Mucosa of stomach (tissue), 1 donor: Measurements from ENCODE around the gene CLNS1A.
"Not testable (repeated sequence)": the region's sequence is repeated elsewhere in the genome, so short reads cannot be mapped to it uniquely, and the experiment has no call there.

Experiments
- H3K27me3 ChIP-seq: one replicate; pipeline ENCODE4 v1.7.0; 2013; ENCODE audit warnings: mild to moderate bottlenecking, low read length; ENCODE audit not compliant: control insufficient read depth, insufficient read depth
- H3K36me3 ChIP-seq: one replicate; pipeline ENCODE4 v1.7.0; 2013; ENCODE audit warnings: low read length; ENCODE audit not compliant: control insufficient read depth, insufficient read depth
- H3K4me1 ChIP-seq: one replicate; pipeline ENCODE4 v1.7.0; 2013; ENCODE audit warnings: mild to moderate bottlenecking, low read length; ENCODE audit not compliant: control insufficient read depth, insufficient read depth
- H3K4me3 ChIP-seq: one replicate; pipeline ENCODE4 v1.7.0; 2013; ENCODE audit warnings: low read length
- H3K9ac ChIP-seq: one replicate; pipeline ENCODE4 v1.7.0; 2013; ENCODE audit warnings: mild to moderate bottlenecking, low read length, moderate library complexity
- H3K9me3 ChIP-seq: one replicate; pipeline ENCODE4 v1.7.0; 2013; ENCODE audit warnings: mild to moderate bottlenecking, low read length, moderate library complexity; ENCODE audit not compliant: control insufficient read depth
- donor health status: Pancreatic carcinoma.

CLNS1A gene

DNA sequence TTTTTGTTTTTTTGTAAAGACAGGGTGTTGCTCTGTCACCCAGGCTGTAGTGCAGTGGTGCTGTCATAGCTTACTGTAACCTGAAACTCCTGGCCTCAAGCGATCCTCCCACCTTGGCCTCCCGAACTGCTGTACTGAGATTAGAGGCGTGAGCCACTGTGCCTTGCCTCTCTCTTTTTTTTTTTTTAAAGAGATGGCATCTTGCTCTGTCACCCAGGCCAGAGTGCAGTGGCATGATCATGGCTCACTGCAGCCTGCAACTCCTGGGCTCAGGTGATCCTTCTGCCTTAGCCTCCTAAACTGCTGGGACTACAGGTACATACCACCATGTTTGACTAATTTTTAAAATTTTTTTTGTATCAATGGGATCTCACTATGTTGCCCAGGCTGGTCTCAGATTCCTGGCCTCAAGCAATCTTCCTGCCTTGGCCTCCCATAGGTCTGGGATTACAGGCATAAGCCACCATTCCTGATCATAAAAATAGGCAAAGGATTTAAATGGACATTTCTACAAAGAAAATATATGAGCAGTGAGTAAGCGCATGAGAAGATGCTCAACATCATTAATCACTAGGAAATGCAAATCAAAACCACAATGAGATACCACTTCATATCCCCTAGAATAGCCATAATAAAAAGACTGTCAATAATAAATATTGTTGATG is 17.3 kb upstream of the CLNS1A start:
- H3K4me3 ChIP-seq: no peak overlapping the region
- no peaks in the 10 kb centered on the region for H3K27me3 ChIP-seq
- no peaks in the 10 kb centered on the region for H3K4me1 ChIP-seq
- H3K36me3 ChIP-seq: no peaks in the 10 kb centered on the region
- H3K9me3 ChIP-seq: no peaks in the 10 kb centered on the region
- no peak overlapping the region for H3K9ac ChIP-seq

DNA sequence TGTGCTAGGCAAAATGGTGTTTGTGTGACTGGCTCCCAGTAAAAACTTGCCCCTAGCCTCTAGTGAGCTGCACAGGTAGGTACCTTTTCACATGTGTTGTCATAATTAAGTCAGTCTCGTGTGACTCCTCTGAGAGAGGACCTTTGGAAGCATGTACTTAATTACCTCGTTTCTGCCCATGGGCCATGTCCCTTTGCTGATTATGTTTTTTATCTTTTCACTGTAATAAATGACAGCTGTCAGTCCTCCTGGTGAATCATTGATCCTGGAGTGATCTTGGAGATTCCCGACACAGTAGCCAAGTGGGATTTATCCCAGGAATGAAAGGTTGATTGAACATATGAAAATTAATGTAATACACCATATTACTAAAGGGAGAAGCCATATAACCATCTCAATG is 12.5 kb upstream of the CLNS1A start:
- Histone ChIP-seq H3K27me3 (no peaks in the 10 kb centered on the region), H3K9ac (no peak overlapping the region), H3K4me3 (no peak overlapping the region), H3K4me1 (no peaks in the 10 kb centered on the region), H3K9me3 (no peaks in the 10 kb centered on the region), H3K36me3 (no peaks in the 10 kb centered on the region)

DNA sequence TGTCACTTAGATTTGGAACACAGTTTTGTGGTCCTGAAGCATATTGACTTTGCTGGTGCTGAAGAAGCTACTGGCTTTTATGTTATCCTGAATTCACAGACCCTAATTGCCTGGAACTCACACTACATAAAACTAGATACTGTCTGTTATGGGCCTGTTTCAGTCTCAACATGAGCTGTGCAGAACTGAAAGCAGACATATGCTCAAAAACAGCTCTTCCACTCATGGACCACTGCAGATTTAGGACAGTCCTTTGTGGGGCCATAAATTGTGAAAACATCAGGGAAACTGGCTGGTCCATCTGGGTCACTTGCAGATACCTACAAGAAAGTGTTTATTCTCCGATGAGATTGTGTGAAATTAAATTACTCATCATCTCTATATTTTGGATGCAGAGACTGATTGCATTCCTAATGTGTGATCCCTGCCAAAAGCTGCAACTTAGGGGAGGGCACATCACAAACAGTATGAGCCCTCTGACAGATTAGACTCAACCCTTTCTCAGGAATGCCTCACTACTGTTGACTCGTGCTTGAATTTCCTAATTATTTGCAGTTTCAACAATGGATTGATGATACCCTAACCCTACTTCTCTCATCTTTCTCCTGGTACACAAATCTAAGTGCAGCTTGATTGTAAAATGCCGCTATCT is 10.2 kb upstream of the CLNS1A start:
- no peaks in the 10 kb centered on the region for H3K27me3 ChIP-seq
- H3K36me3 ChIP-seq: no peaks in the 10 kb centered on the region
- H3K4me3 ChIP-seq: no peak overlapping the region
- no peak overlapping the region for H3K9ac ChIP-seq
- no peaks in the 10 kb centered on the region for H3K9me3 ChIP-seq
- no peaks in the 10 kb centered on the region for H3K4me1 ChIP-seq

DNA sequence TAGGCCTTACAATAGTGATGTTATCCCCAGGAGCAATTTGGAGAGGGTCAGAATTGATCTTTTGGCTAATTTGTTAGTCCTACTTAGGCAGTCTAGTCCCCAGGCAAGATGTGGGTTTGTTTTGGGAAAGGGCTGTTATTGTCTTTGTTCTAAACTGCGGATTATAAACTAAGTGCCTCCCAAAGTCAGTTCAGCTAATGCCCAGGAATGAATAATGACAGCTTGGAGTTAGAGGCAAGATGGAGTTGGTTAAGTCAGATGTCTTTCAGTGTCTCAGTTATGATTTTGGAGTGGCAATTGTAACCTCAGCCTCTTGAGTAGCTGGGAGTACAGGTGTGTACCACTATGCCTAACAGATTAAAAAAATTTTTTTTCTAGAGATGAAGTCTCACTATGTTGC is 7.3 kb upstream of the CLNS1A start:
- Histone ChIP-seq H3K4me3 (no peak overlapping the region), H3K36me3 (no peaks in the 10 kb centered on the region), H3K9ac (no peak overlapping the region), H3K9me3 (no peaks in the 10 kb centered on the region), H3K4me1 (no peaks in the 10 kb centered on the region), H3K27me3 (no peaks in the 10 kb centered on the region)

DNA sequence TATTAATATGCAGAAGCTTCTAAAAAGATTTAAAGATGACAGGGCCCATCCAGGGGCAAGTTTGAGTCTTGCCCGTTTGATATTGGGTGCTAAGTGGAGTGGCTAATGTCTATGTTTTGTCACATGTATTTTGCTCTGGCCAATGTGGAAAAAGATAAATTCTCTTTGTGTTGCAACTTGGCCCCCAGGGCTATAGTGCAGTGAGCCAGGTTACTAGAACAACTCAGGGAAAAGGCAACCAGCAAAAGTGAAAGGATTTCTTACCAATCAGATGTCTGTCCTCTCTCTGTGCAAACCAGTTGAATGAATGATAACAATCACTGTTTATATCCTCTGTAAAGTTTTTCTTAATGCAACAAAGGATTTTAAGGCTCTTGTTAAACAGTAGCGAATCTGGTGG is 4.6 kb upstream of the CLNS1A start:
- H3K4me1 ChIP-seq: no peaks in the 10 kb centered on the region
- no peak overlapping the region for H3K9ac ChIP-seq
- H3K27me3 ChIP-seq: no peaks in the 10 kb centered on the region
- H3K36me3 ChIP-seq: no peaks in the 10 kb centered on the region
- H3K9me3 ChIP-seq: no peaks in the 10 kb centered on the region
- H3K4me3 ChIP-seq: no peak overlapping the region

DNA sequence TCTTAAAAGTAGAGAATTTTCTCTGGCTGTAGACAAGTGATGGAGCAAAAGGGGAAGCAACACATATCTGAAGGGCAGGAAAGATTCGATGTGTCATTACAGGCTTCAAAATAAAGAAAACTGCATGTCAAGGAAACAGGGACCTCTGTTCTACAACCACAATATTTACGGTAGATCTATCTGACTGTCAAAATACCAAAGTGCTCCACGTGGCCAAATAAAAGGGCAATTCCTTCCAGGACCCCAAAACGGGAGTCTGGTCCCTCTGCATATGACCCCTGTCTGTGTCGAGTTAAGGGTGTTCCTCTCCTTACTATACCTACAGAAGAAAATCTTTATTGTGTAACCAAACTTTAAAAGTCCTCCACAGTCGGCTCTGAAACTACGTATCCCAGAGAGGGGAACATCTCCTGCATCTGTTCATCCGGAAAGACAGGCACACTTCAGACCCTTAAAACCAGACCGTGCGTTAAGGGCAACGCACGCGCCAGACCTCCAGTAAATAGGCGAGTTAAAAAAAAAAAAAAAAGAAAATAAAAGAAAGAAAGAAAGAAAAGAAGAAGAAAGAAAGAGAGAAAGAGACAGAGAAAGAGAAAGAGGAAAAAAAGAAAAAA is 756 bp downstream of the CLNS1A start:
- Histone ChIP-seq H3K4me3 (peak overlapping the region; percentile 81), H3K9ac (peak overlapping the region; percentile 73), H3K36me3 (no peaks in the 10 kb centered on the region), H3K9me3 (no peaks in the 10 kb centered on the region), H3K27me3 (no peaks in the 10 kb centered on the region), H3K4me1 (peaks cover 13% of the 10 kb centered on the region)

DNA sequence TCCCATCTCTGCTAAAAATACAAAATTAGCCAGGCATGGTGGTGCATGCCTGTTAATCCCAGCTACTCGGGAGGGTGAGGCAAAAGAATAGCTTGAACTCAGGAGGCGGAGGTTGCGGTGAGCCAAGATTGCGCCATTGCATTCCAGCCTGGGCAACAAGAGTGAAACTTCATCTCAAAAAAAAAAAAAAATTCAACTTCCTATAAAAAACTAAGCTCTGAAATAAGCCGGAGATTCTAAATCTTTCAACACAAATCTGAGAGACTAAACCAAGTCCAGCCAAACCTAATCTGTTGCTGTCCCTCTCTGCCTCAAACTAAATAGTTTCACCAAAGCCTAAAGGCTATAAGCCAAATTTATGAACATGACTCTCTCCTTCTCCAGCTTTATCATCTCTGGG is 3.7 kb downstream of the CLNS1A start:
- not testable (repeated sequence) for H3K9me3 ChIP-seq, H3K36me3 ChIP-seq, H3K9ac ChIP-seq, H3K27me3 ChIP-seq, H3K4me3 ChIP-seq
- H3K4me1 ChIP-seq: peaks cover 13% of the 10 kb centered on the region

DNA sequence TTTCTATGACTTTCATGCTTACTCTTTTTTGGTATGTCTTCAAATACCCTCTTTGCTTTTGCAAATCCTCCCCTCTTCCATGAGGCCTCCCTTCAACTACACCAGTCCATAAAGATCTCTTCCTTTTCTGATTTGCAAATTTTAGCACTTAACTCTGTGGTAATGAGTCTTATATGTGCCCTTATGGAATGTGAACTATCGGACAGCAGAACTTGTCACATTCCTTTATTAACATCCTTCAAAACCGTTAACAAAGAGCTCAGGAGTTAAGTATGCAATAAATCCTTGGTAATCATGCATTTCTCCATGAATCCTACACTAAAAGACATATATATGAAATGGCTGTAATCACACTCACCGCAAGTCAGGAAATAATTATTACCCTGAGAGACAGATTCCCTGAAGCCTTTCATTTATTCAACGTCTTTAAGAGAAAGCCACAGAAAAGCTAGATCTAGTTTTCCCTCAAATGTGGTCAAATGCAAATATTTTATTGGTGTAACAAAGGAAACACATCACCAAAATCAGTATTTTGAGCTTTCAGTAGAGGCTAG is 7.4 kb downstream of the CLNS1A start:
- no peaks in the 10 kb centered on the region for H3K27me3 ChIP-seq
- no peaks in the 10 kb centered on the region for H3K36me3 ChIP-seq
- H3K9me3 ChIP-seq: no peaks in the 10 kb centered on the region
- H3K4me1 ChIP-seq: peaks cover 4% of the 10 kb centered on the region
- H3K9ac ChIP-seq: no peak overlapping the region
- no peak overlapping the region for H3K4me3 ChIP-seq

DNA sequence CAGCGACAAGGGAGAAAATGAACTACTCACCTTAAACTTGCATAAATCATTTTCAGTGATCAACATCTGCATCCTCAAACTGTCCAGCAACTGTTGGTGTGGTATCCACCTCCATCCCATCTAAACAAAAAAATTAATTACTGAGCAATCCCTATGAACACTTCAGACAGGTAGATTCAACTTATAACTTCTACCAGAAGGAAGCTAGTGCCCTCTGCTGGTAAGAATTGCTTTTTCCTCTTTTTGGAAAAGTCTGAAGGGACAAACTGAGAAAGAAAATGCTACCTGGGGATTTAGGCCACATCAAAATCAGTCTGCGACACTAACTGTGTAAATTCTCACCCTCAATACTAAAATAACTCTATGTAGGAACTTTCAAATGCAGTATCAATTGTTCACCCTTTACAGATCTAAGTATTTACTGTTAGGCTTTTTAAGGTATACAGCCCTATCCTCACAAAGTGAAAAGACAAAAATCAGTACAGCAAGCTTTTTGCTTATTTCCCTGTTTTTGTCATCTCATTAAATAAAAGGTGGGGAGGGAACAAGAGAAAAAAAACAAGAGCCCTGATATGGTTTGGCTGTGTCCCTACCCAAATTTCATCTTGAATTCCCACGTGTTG is 17.9 kb downstream of the CLNS1A start:
- H3K4me3 ChIP-seq: no peak overlapping the region
- no peak overlapping the region for H3K9ac ChIP-seq
- H3K27me3 ChIP-seq: no peaks in the 10 kb centered on the region
- no peaks in the 10 kb centered on the region for H3K36me3 ChIP-seq
- H3K4me1 ChIP-seq: no peaks in the 10 kb centered on the region
- H3K9me3 ChIP-seq: no peaks in the 10 kb centered on the region

DNA sequence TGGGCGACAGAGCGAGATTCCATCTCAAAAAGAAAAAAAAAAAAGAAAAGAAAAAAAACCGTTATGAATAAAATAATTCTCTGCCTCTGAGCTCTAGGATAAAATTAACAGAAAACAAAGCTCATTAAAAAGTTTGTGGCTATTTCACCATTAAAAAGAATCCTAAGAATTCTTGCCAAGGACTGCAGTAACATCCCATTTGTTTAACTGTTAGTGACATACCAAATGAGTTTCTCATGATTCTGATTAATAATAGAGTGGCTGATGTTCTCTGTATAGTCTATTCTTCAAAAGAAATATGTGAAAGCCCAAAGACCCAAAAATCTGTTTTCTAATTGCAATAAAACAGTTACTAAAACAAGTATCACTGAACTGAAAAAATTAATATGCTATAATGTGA is 19.7 kb downstream of the CLNS1A start:
- Histone ChIP-seq H3K36me3 (no peaks in the 10 kb centered on the region), H3K27me3 (no peaks in the 10 kb centered on the region), H3K4me1 (no peaks in the 10 kb centered on the region), H3K9me3 (no peaks in the 10 kb centered on the region), H3K4me3 (no peak overlapping the region), H3K9ac (no peak overlapping the region)

DNA sequence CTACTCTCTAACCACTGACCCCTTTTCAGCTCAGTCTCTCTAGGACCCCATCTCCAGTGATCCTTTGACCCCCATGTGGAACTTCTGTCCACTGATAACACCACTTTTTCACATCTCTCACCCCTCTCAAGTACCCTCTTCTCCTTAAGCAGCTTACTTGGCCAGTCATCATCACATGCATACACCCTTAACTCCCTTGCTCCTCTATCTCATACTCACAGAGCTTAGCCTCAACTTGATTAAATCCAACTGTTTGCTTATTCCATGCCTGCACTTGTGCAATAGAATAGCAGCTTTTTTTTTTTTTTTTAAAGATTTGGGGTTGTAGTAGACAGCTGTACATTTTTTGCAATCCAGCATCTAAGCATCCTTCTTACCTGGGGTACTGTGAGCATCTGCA is 25.7 kb downstream of the CLNS1A start:
- H3K27me3 ChIP-seq: no peaks in the 10 kb centered on the region
- H3K4me3 ChIP-seq: no peak overlapping the region
- H3K9ac ChIP-seq: no peak overlapping the region
- H3K36me3 ChIP-seq: no peaks in the 10 kb centered on the region
- no peaks in the 10 kb centered on the region for H3K9me3 ChIP-seq
- H3K4me1 ChIP-seq: no peaks in the 10 kb centered on the region

DNA sequence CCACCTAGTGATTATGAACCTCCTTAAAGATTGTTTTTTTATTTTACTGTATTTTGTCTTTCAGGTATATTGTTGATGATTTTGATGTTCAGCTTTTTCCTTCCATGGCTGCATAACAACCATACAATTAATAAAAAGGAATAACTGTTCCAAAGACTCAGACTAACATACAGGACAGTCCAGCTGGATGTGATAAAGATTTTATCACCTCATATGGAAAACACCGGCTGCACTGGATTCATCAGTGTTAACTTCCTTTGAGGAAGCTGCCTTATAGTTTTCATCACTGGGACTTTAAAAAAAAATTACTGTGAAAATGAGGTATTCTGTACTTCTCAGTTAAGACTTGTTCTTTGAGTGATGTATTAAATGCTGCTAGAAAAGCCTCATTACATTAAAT is 28.4 kb downstream of the CLNS1A start:
- no peak overlapping the region for H3K9ac ChIP-seq
- H3K4me1 ChIP-seq: no peaks in the 10 kb centered on the region
- no peak overlapping the region for H3K4me3 ChIP-seq
- H3K36me3 ChIP-seq: no peaks in the 10 kb centered on the region
- H3K9me3 ChIP-seq: no peaks in the 10 kb centered on the region
- H3K27me3 ChIP-seq: no peaks in the 10 kb centered on the region
